Keratinocyte (primary cell): ENCODE data around the gene ATXN2L. TPM values are rescaled to one million over a fixed set of nuclear protein-coding genes. Genes with fewer than 3 reads are reported as not detected.
"Not testable (repeated sequence)": the region's sequence is repeated elsewhere in the genome, so short reads cannot be mapped to it uniquely, and the experiment has no call there.

Source experiments
- DNase-seq: peaks from one replicate; pipeline ENCODE4 v3.0.0-alpha.2; 2011; ENCODE audit warnings: low read depth, missing footprints, low spot score
- FAIRE-seq: peaks from 2 replicates; lab custom pipeline; 2011; peaks lifted over from hg19 to GRCh38; lab: Jason Lieb, UNC
- H2AFZ ChIP-seq: 2 replicates; pipeline ENCODE4 v1.6.0; 2012; ENCODE audit warnings: low read length, control low read depth, inconsistent platforms; ENCODE audit not compliant: control insufficient read depth
- H3K27ac ChIP-seq: 2 replicates; pipeline ENCODE4 v1.5.1; 2011; ENCODE audit warnings: low read length; ENCODE audit not compliant: control insufficient read depth, insufficient read depth
- H3K27me3 ChIP-seq: 3 replicates; pipeline ENCODE4 v1.6.0; 2011; ENCODE audit warnings: low read length; ENCODE audit not compliant: control insufficient read depth, insufficient read depth; ENCODE audit errors: extremely low read depth
- H3K36me3 ChIP-seq, 2 experiments: 2 replicates in 1 of 2; 3 replicates in 1 of 2; pipeline ENCODE4 v1.5.1; 2011; ENCODE audit warnings: low read length in 2 of 2, mild to moderate bottlenecking in 1 of 2; ENCODE audit not compliant: control insufficient read depth in 2 of 2, insufficient read depth in 2 of 2; ENCODE audit errors: extremely low read depth in 1 of 2
- H3K4me1 ChIP-seq: 3 replicates; pipeline ENCODE4 v1.5.1; 2011; ENCODE audit warnings: low read length; ENCODE audit not compliant: control insufficient read depth, insufficient read depth; ENCODE audit errors: extremely low read depth
- H3K4me2 ChIP-seq: 3 replicates; pipeline ENCODE4 v1.6.0; 2011; ENCODE audit warnings: low read depth, low read length; ENCODE audit not compliant: control insufficient read depth, insufficient read depth; ENCODE audit errors: extremely low read depth
- H3K4me3 ChIP-seq, 3 experiments: fragments of 200-600 bp in 1 of 3; sonication (generic) in 1 of 3; 2 replicates in 2 of 3; 3 replicates in 1 of 3; pipeline ENCODE4 v1.5.1; 2011 to 2016; ENCODE audit warnings: low read length in 3 of 3, mild to moderate bottlenecking in 3 of 3, control low read depth in 2 of 3, inconsistent platforms in 1 of 3, low read depth in 1 of 3, mixed read lengths in 1 of 3, mixed run types in 1 of 3, moderate library complexity in 1 of 3; ENCODE audit not compliant: control insufficient read depth in 2 of 3, insufficient read depth in 2 of 3; ENCODE audit errors: extremely low read depth in 1 of 3
- H3K79me2 ChIP-seq: 2 replicates; pipeline ENCODE4 v1.6.0; 2012; ENCODE audit warnings: low read length; ENCODE audit not compliant: control insufficient read depth, insufficient read depth
- H3K9ac ChIP-seq: 3 replicates; pipeline ENCODE4 v1.6.0; 2011; ENCODE audit warnings: low read length; ENCODE audit not compliant: control insufficient read depth, insufficient read depth; ENCODE audit errors: extremely low read depth
- H3K9me1 ChIP-seq: 3 replicates; pipeline ENCODE4 v1.6.0; 2011; ENCODE audit warnings: low read length; ENCODE audit not compliant: control insufficient read depth, insufficient read depth; ENCODE audit errors: extremely low read depth
- H3K9me3 ChIP-seq: 2 replicates; pipeline ENCODE4 v1.5.1; 2012; ENCODE audit warnings: low read depth, low read length; ENCODE audit not compliant: control insufficient read depth
- H4K20me1 ChIP-seq: 3 replicates; pipeline ENCODE4 v1.6.0; 2011; ENCODE audit warnings: low read length; ENCODE audit not compliant: control insufficient read depth, insufficient read depth; ENCODE audit errors: extremely low read depth
- CTCF ChIP-seq, 3 experiments: IDR thresholded peaks in 1 of 3; conservative IDR thresholded peaks in 1 of 3; optimal IDR thresholded peaks in 1 of 3; 2 replicates in 2 of 3; 3 replicates in 1 of 3; pipeline versions ENCODE3 to v1.5.1; 2011; ENCODE audit warnings: low read length in 3 of 3, mild to moderate bottlenecking in 3 of 3, moderate library complexity in 2 of 3, control low read depth in 1 of 3, inconsistent platforms in 1 of 3; ENCODE audit not compliant: insufficient read depth in 2 of 3; ENCODE audit errors: extremely low read depth in 1 of 3
- EZH2 ChIP-seq: IDR thresholded peaks from one replicate; pipeline ENCODE4 v1.6.1; 2012; ENCODE audit warnings: inconsistent platforms, mild to moderate bottlenecking, low read length, moderate library complexity
- dilution Hi-C: fragments of 300-500 bp; cut with MboI; formaldehyde crosslinking; loops from one replicate; pipeline ENCODE4 v1.7.0; 2020; ENCODE audit warnings: low sequenced_read_pairs; ENCODE audit not compliant: extremely low pct_ligation_motif_present
- polyA plus RNA-seq, 5 experiments: library from polyadenylated mRNA; depleted of rRNA in 3 of 5; stranded (reverse) in 3 of 5; stranded (forward) in 1 of 5; unstranded in 1 of 5; fragments of >200 nt; gene quantifications; 1 replicate in 1 of 5; 2 replicates in 3 of 5; 3 replicates in 1 of 5; pipeline versions ENCODE4 v1.2.1 to v1.2.3, GENCODE V29; 2011 to 2012; ENCODE audit warnings: missing spikeins in 2 of 5, low read depth in 1 of 5, low replicate concordance in 1 of 5

ATXN2L gene
- polyA plus RNA-seq, 1 donor (not counting 4 experiments of a cell fraction or from before 2014, with no cell fraction given) = 11.8 TPM

- TF ChIP-seq CTCF (optimal IDR thresholded peaks at IDR 0.05 in 1 of 3, IDR thresholded peaks at IDR 0.05 in 1 of 3, conservative IDR thresholded peaks at IDR 0.05 in 1 of 3; ENCODE audit: extremely low read depth in 1 of 3, insufficient read depth in 2 of 3, low read length in 3 of 3) = no peak
- Histone ChIP-seq H3K9ac (no peak overlapping the region), H3K9me3 (no peaks in the 10 kb centered on the region), H2AFZ (no peak overlapping the region), H3K4me2 (no peak overlapping the region), H3K9me1 (no peaks in the 10 kb centered on the region), H3K79me2 (peaks cover 42% of the 10 kb centered on the region), H3K27me3 (no peaks in the 10 kb centered on the region), H3K36me3 (peaks cover 17 to 31% of the 10 kb centered on the region in 2 experiments), H4K20me1 (no peaks in the 10 kb centered on the region), H3K27ac (no peak overlapping the region), H3K4me3 (no peak overlapping the region), H3K4me1 (peaks cover 9% of the 10 kb centered on the region)
- FAIRE-seq (no peak), DNase-seq (no peak)
- dilution Hi-C loops = no loop called here
Observed at GRCh38 chr16:28866454-28866804, 43.6 kb downstream of the ATXN2L start.

- Histone ChIP-seq H3K79me2 (peaks cover 37% of the 10 kb centered on the region), H3K27me3 (no peaks in the 10 kb centered on the region), H3K4me1 (peaks cover 9% of the 10 kb centered on the region), H3K9me1 (no peaks in the 10 kb centered on the region), H3K9ac (no peak overlapping the region), H4K20me1 (no peaks in the 10 kb centered on the region), H2AFZ (no peak overlapping the region), H3K4me3 (no peak overlapping the region), H3K9me3 (no peaks in the 10 kb centered on the region), H3K36me3 (peaks cover 18 to 31% of the 10 kb centered on the region in 2 experiments), H3K4me2 (no peak overlapping the region), H3K27ac (no peak overlapping the region)
- no peak for DNase-seq
- TF ChIP-seq EZH2 (no peak), CTCF (optimal IDR thresholded peaks at IDR 0.05 in 1 of 3, IDR thresholded peaks at IDR 0.05 in 1 of 3, conservative IDR thresholded peaks at IDR 0.05 in 1 of 3; ENCODE audit: extremely low read depth in 1 of 3, insufficient read depth in 2 of 3, low read length in 3 of 3) (no peak)
- no peak for FAIRE-seq
- dilution Hi-C loops = no loop called here
Observed at GRCh38 chr16:28867241-28867640, 44.4 kb downstream of the ATXN2L start.

- not testable (repeated sequence) for FAIRE-seq
Observed at GRCh38 chr16:28867646-28868045, 44.8 kb downstream of the ATXN2L start.

More at GRCh38 chr16:28867646-28868045, 44.8 kb downstream of the ATXN2L start:
- H2AFZ ChIP-seq, H3K9me3 ChIP-seq, H3K4me2 ChIP-seq, H3K4me1 ChIP-seq, H3K9me1 ChIP-seq, H3K9ac ChIP-seq, dilution Hi-C loops, H4K20me1 ChIP-seq, H3K27ac ChIP-seq, H3K27me3 ChIP-seq, DNase-seq, H3K4me3 ChIP-seq: not testable (repeated sequence)
- H3K79me2 ChIP-seq = peaks cover 36% of the 10 kb centered on the region
- H3K36me3 ChIP-seq = peaks cover 20 to 31% of the 10 kb centered on the region in 2 experiments
